HepG2 (cell line): ENCODE results near the gene C16orf90. TPM values are rescaled to one million over a fixed set of nuclear protein-coding genes. Genes with fewer than 3 reads are reported as not detected.
A peak's percentile ranks its signal among the peaks of the same experiment; 100 is the strongest.

Experiments
- ARNT2 ChIP-seq: sonication (generic); formaldehyde crosslinking; IDR thresholded peaks from 2 replicates; pipeline ENCODE4 v1.8.0; 2022; ENCODE audit warnings: mild to moderate bottlenecking, low read depth, missing genetic modification reagents, moderate library complexity
- ATF2 ChIP-seq: sonication (generic); formaldehyde crosslinking; IDR thresholded peaks from 2 replicates; pipeline ENCODE4 v1.4.0; 2020; ENCODE audit warnings: missing genetic modification reagents
- ATF6 ChIP-seq: sonication (generic); formaldehyde crosslinking; conservative IDR thresholded peaks from 2 replicates; pipeline ENCODE4 v1.4.0; 2020; ENCODE audit warnings: missing genetic modification reagents
- GZF1 ChIP-seq: sonication (generic); formaldehyde crosslinking; IDR thresholded peaks from 2 replicates; pipeline ENCODE4 v1.5.1; 2020; ENCODE audit warnings: mild to moderate bottlenecking, missing genetic modification reagents
- HNRNPH1 ChIP-seq: fragments of 200-400 bp; formaldehyde crosslinking; optimal IDR thresholded peaks from 2 replicates; pipeline ENCODE3; 2017; ENCODE audit warnings: mild to moderate bottlenecking, low read depth, low read length
- HNRNPUL1 ChIP-seq: fragments of 200-400 bp; formaldehyde crosslinking; IDR thresholded peaks from 2 replicates; pipeline ENCODE4 v1.6.1; 2017; ENCODE audit warnings: low read depth, mild to moderate bottlenecking, low read length, moderate library complexity
- ISX ChIP-seq: sonication (generic); formaldehyde crosslinking; conservative IDR thresholded peaks from 2 replicates; pipeline ENCODE4 v1.5.0; 2020; ENCODE audit warnings: missing genetic modification reagents
- KLF6 ChIP-seq: IDR thresholded peaks from 2 replicates; pipeline ENCODE4 v1.8.0; 2016; ENCODE audit warnings: missing biosample characterization, missing genetic modification reagents
- NCOA2 ChIP-seq: sonication (generic); formaldehyde crosslinking; IDR thresholded peaks from 2 replicates; pipeline ENCODE4 v1.8.0; 2022; ENCODE audit warnings: inconsistent platforms
- PRMT3 ChIP-seq: sonication (generic); formaldehyde crosslinking; IDR thresholded peaks from 2 replicates; pipeline ENCODE4 v1.8.1; 2022; ENCODE audit warnings: low read depth, mild to moderate bottlenecking, moderate library complexity, missing genetic modification reagents, borderline replicate concordance
- RBAK ChIP-seq: sonication (generic); formaldehyde crosslinking; IDR thresholded peaks from 2 replicates; pipeline ENCODE4 v1.5.1; 2020; ENCODE audit warnings: mild to moderate bottlenecking, missing genetic modification reagents
- REST ChIP-seq, 2 experiments: IDR thresholded peaks; 2 replicates each; pipeline ENCODE4 v1.6.1; 2011 to 2012; ENCODE audit warnings: low read length in 2 of 2, borderline replicate concordance in 1 of 2, low read depth in 1 of 2, mild to moderate bottlenecking in 1 of 2, moderate library complexity in 1 of 2
- SYNCRIP ChIP-seq: fragments of 200-400 bp; formaldehyde crosslinking; IDR thresholded peaks from 2 replicates; pipeline ENCODE4 v1.6.1; 2018; ENCODE audit warnings: mild to moderate bottlenecking, low read depth, low read length; ENCODE audit not compliant: insufficient read depth
- THAP7 ChIP-seq: sonication (generic); formaldehyde crosslinking; IDR thresholded peaks from 2 replicates; pipeline ENCODE4 v1.8.1; 2023; ENCODE audit warnings: mild to moderate bottlenecking, missing genetic modification reagents
- ZBTB1 ChIP-seq: sonication (generic); formaldehyde crosslinking; IDR thresholded peaks from 2 replicates; pipeline ENCODE4 v1.4.0; 2020; ENCODE audit warnings: missing genetic modification reagents, borderline replicate concordance
- ZNF329 ChIP-seq: sonication (generic); formaldehyde crosslinking; IDR thresholded peaks from 2 replicates; pipeline ENCODE4 v1.9.0; 2021; ENCODE audit warnings: low read depth, mild to moderate bottlenecking, missing genetic modification reagents
- ZNF431 ChIP-seq: sonication (generic); formaldehyde crosslinking; IDR thresholded peaks from 2 replicates; pipeline ENCODE4 v1.9.0; 2022; ENCODE audit warnings: missing genetic modification reagents, low read depth, mild to moderate bottlenecking, borderline replicate concordance
- ZNF432 ChIP-seq: sonication (generic); formaldehyde crosslinking; IDR thresholded peaks from 2 replicates; pipeline ENCODE4 v1.5.0; 2020; ENCODE audit warnings: missing genetic modification reagents, mild to moderate bottlenecking, borderline replicate concordance
- ZNF724P ChIP-seq: sonication (generic); formaldehyde crosslinking; IDR thresholded peaks from 2 replicates; pipeline ENCODE4 v1.8.0; 2022; ENCODE audit warnings: missing genetic modification reagents, borderline replicate concordance
- ZNF878 ChIP-seq: sonication (generic); formaldehyde crosslinking; IDR thresholded peaks from 2 replicates; pipeline ENCODE4 v1.8.1; 2023; ENCODE audit warnings: mild to moderate bottlenecking, missing genetic modification reagents, moderate library complexity
- ZSCAN12 ChIP-seq: sonication (generic); formaldehyde crosslinking; IDR thresholded peaks from 2 replicates; pipeline ENCODE4 v1.9.0; 2021; ENCODE audit warnings: mild to moderate bottlenecking, missing genetic modification reagents
- polyA plus RNA-seq, 8 experiments: library from polyadenylated mRNA; depleted of rRNA in 3 of 8; stranded (reverse) in 7 of 8; unstranded in 1 of 8; fragments of >200 nt; fragmentation: Illumina TruSeq in 4 of 8; extraction: Trizol in 4 of 8; gene quantifications; 2 replicates each; pipeline versions ENCODE4 v1.2.1 to v1.2.3, GENCODE V29; 2011 to 2016; ENCODE audit warnings: low read depth in 4 of 8, missing spikeins in 1 of 8, mixed read lengths in 1 of 8; ENCODE audit not compliant: insufficient read depth in 1 of 8
- total RNA-seq, 5 experiments: library from RNA; depleted of rRNA; stranded (reverse); fragments of >200 nt; fragmentation: Illumina TruSeq; extraction: Trizol; gene quantifications; 2 replicates each; pipeline ENCODE4 v1.2.3, GENCODE V29; 2016; ENCODE audit warnings: low read depth in 1 of 5

C16orf90 gene
- total and polyA plus RNA-seq, 2 of the 13 experiments (the other 11 are each of a cell fraction or from before 2014, with no cell fraction given): not detected

GRCh38 chr16:3457434-3458252 is 37.6 kb downstream of the C16orf90 start (continued):
- TF ChIP-seq THAP7 (CRISPR knock-in tag): no peak
- no peak for TF ChIP-seq ZNF878 (CRISPR knock-in tag)
- peak; percentile 71; the same call in 1 of the 2 replicates for TF ChIP-seq ZNF329 (CRISPR knock-in tag)
- no peak for TF ChIP-seq ZBTB1 (CRISPR knock-in tag)
- TF ChIP-seq GZF1 (CRISPR knock-in tag): no peak
- no peak for TF ChIP-seq ZNF431 (CRISPR knock-in tag)
- no peak; the same call in 1 of the 2 replicates for TF ChIP-seq ISX
- peak; percentile 68; the same call in 1 of the 2 replicates for TF ChIP-seq KLF6 (CRISPR knock-in tag)
- 0 out of 2 replicates have a peak, but pooled peaks have one; percentile 66 for TF ChIP-seq HNRNPUL1
- no peak for TF ChIP-seq RBAK (CRISPR knock-in tag)
- TF ChIP-seq HNRNPH1: no peak
- no peak; the same call in 1 of the 2 replicates for TF ChIP-seq ATF2 (CRISPR knock-in tag)
- no peak for TF ChIP-seq SYNCRIP
- no peak for TF ChIP-seq ATF6 (CRISPR knock-in tag)
- TF ChIP-seq ZSCAN12 (CRISPR knock-in tag): no peak; the same call in 1 of the 2 replicates
- 0 out of 4 replicates have a peak, but pooled peaks of 1 of the 2 experiments have one; percentile 19 for TF ChIP-seq REST (IDR thresholded peaks at IDR 0.05; ENCODE audit: borderline replicate concordance in 1 of 2, low read depth in 1 of 2, low read length in 2 of 2)
- no peak for TF ChIP-seq PRMT3 (CRISPR knock-in tag)
- peak; percentile 90 for TF ChIP-seq ARNT2 (CRISPR knock-in tag)
- TF ChIP-seq ZNF724P (CRISPR knock-in tag): 0 out of 2 replicates have a peak, but pooled peaks have one; percentile 70
- TF ChIP-seq NCOA2 (CRISPR knock-in tag): no peak
- TF ChIP-seq ZNF432 (CRISPR knock-in tag): no peak
